HCT116 (cell line): ENCODE data around the gene TRIM66.

Experiments used
- CEBPB ChIP-seq: IDR thresholded peaks from 2 replicates; pipeline ENCODE4 v1.6.1; 2012; ENCODE audit warnings: low read depth
- EZH2 ChIP-seq: fragments of 200-600 bp; sonication (generic); IDR thresholded peaks from 2 replicates; pipeline ENCODE4 v1.6.1; 2017; ENCODE audit warnings: antibody characterized with exemption, mixed run types
- POLR2A ChIP-seq: IDR thresholded peaks from 2 replicates; pipeline ENCODE4 v1.7.0; 2011; ENCODE audit warnings: borderline replicate concordance; ENCODE audit not compliant: insufficient read depth, insufficient read length; ENCODE audit errors: extremely low read depth
- POLR2AphosphoS5 ChIP-seq: IDR thresholded peaks from 2 replicates; pipeline ENCODE4 v1.6.1; 2011; ENCODE audit warnings: mild to moderate bottlenecking, low read depth, low read length, moderate library complexity
- SP1 ChIP-seq: IDR thresholded peaks from 2 replicates; pipeline ENCODE4 v1.6.1; 2012; ENCODE audit warnings: low read depth
- TCF7L2 ChIP-seq: IDR thresholded peaks from 2 replicates; pipeline ENCODE4 v1.7.0; 2011; ENCODE audit warnings: borderline replicate concordance, inconsistent platforms; ENCODE audit not compliant: insufficient read depth, insufficient read length; ENCODE audit errors: extremely low read depth
- YY1 ChIP-seq: IDR thresholded peaks from 2 replicates; pipeline ENCODE4 v1.6.1; 2011; ENCODE audit warnings: low read length, low read depth, moderate library complexity, mild to moderate bottlenecking; ENCODE audit not compliant: insufficient replicate concordance; ENCODE audit errors: extremely low read depth
- ZFX ChIP-seq: fragments of 450-650 bp; IDR thresholded peaks from 2 replicates; pipeline ENCODE4 v1.6.1; 2017
- ZNF274 ChIP-seq: fragments of 200-500 bp; sonication (Bioruptor generic); IDR thresholded peaks from 2 replicates; pipeline ENCODE4 v1.6.1; 2014; ENCODE audit warnings: mild to moderate bottlenecking, low read depth, low read length, inconsistent platforms
- TF ChIP-seq, protein P1 (sequence below), 3 experiments: fragments of 200-600 bp in 1 of 3; sonication (generic) in 1 of 3; IDR thresholded peaks in 2 of 3; conservative IDR thresholded peaks in 1 of 3; 2 replicates each; pipeline ENCODE4 v1.5.1; 2012 to 2017; ENCODE audit warnings: low read depth in 2 of 3, low read length in 2 of 3, antibody characterized with exemption in 1 of 3, borderline replicate concordance in 1 of 3, control low read depth in 1 of 3, mild to moderate bottlenecking in 1 of 3, mixed read lengths in 1 of 3, mixed run types in 1 of 3, moderate library complexity in 1 of 3; ENCODE audit not compliant: insufficient read depth in 1 of 3
- TF ChIP-seq, protein P2 (sequence below): IDR thresholded peaks from 2 replicates; pipeline ENCODE4 v1.6.1; 2011; ENCODE audit warnings: mild to moderate bottlenecking, low read length, moderate library complexity; ENCODE audit not compliant: insufficient replicate concordance; ENCODE audit errors: extremely low read depth
- TF ChIP-seq, protein P3 (sequence below): IDR thresholded peaks from 2 replicates; pipeline ENCODE4 v1.6.1; 2012

DNA sequence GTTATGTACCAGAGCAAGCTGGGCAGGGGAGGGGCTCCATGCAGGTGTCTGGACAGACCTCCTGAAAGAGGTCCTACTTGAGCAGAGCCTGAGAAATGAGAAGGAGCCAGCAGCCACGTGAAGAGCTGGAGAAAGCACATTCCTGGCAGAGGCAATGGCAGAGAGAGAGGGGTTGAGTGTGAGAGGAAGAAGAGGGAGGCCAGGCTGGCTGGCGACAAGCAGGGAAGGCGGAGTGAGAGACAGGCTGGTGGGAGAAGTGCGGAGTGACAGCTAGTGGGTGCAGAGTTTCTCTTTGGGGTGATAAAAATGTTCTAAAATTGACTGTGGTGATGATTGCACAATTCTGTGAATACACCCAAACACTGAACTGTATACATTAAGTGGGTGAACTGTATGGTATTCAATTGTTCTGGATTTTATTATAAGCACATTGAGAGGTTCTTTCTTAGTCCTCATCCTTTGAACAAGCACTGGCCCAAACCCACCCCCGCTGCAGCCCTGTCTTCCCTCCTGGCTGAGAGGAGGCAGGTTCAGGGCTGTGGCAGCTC, 29.5 kb upstream of the TRIM66 start:
- TF ChIP-seq EZH2 = no peak
- TF ChIP-seq TCF7L2 = no peak
- TF ChIP-seq SP1 = no peak
- TF ChIP-seq, protein P1, sequence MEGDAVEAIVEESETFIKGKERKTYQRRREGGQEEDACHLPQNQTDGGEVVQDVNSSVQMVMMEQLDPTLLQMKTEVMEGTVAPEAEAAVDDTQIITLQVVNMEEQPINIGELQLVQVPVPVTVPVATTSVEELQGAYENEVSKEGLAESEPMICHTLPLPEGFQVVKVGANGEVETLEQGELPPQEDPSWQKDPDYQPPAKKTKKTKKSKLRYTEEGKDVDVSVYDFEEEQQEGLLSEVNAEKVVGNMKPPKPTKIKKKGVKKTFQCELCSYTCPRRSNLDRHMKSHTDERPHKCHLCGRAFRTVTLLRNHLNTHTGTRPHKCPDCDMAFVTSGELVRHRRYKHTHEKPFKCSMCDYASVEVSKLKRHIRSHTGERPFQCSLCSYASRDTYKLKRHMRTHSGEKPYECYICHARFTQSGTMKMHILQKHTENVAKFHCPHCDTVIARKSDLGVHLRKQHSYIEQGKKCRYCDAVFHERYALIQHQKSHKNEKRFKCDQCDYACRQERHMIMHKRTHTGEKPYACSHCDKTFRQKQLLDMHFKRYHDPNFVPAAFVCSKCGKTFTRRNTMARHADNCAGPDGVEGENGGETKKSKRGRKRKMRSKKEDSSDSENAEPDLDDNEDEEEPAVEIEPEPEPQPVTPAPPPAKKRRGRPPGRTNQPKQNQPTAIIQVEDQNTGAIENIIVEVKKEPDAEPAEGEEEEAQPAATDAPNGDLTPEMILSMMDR (IDR thresholded peaks at IDR 0.05 in 2 of 3, conservative IDR thresholded peaks at IDR 0.05 in 1 of 3; ENCODE audit: borderline replicate concordance in 1 of 3, insufficient read depth in 1 of 3, low read depth in 2 of 3, low read length in 2 of 3) = no peak
- TF ChIP-seq POLR2A = no peak
- TF ChIP-seq, protein P2, sequence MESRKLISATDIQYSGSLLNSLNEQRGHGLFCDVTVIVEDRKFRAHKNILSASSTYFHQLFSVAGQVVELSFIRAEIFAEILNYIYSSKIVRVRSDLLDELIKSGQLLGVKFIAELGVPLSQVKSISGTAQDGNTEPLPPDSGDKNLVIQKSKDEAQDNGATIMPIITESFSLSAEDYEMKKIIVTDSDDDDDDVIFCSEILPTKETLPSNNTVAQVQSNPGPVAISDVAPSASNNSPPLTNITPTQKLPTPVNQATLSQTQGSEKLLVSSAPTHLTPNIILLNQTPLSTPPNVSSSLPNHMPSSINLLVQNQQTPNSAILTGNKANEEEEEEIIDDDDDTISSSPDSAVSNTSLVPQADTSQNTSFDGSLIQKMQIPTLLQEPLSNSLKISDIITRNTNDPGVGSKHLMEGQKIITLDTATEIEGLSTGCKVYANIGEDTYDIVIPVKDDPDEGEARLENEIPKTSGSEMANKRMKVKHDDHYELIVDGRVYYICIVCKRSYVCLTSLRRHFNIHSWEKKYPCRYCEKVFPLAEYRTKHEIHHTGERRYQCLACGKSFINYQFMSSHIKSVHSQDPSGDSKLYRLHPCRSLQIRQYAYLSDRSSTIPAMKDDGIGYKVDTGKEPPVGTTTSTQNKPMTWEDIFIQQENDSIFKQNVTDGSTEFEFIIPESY = no peak
- no peak for TF ChIP-seq YY1
- TF ChIP-seq POLR2AphosphoS5 = no peak
- TF ChIP-seq, protein P3, sequence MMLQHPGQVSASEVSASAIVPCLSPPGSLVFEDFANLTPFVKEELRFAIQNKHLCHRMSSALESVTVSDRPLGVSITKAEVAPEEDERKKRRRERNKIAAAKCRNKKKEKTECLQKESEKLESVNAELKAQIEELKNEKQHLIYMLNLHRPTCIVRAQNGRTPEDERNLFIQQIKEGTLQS = no peak
- TF ChIP-seq ZFX = no peak
- no peak for TF ChIP-seq CEBPB
- no peak for TF ChIP-seq ZNF274
